Ramos (cell line): ENCODE measurements around the gene XK.

ENCODE experiments used
- in situ Hi-C: fragments of 300-500 bp; cut with MboI; formaldehyde crosslinking; loops from one replicate; pipeline ENCODE4 v1.14.3; 2022; ENCODE audit warnings: low sequenced_read_pairs; ENCODE audit not compliant: unreplicated experiment

The XK gene

GRCh38 chrX:37746951-37747350 lies 61.4 kb downstream of the XK start:
- in situ Hi-C loops = loop anchor here (25.0 kb wide), 1 partner anchor 415 kb away; no protein-coding TSS in a partner anchor

- in situ Hi-C loops = loop anchor here (5.0 to 25.0 kb wide), 2 partner anchors 70 to 1060 kb away; partner anchors contain the start of gene MID1IP1
Measured at GRCh38 chrX:37752281-37752680, 66.7 kb downstream of the XK start.

- in situ Hi-C loops = loop anchor here (5.0 to 25.0 kb wide), 2 partner anchors 69 to 1059 kb away; partner anchors contain the start of gene MID1IP1
Measured at GRCh38 chrX:37752936-37753335, 67.3 kb downstream of the XK start.

- in situ Hi-C loops = loop anchor here (5.0 to 25.0 kb wide), 2 partner anchors 69 to 1059 kb away; partner anchors contain the start of gene MID1IP1
Measured at GRCh38 chrX:37753384-37753783, 67.8 kb downstream of the XK start.

GRCh38 chrX:37754516-37754915 lies 68.9 kb downstream of the XK start:
- in situ Hi-C loops = loop anchor here (5.0 to 25.0 kb wide), 2 partner anchors 68 to 1058 kb away; partner anchors contain the start of gene MID1IP1

GRCh38 chrX:37755025-37755424 lies 69.4 kb downstream of the XK start:
- in situ Hi-C loops = loop anchor here (25.0 kb wide), 1 partner anchor 1057 kb away; the partner anchor contains the start of gene MID1IP1

GRCh38 chrX:37757082-37757481 lies 71.5 kb downstream of the XK start:
- in situ Hi-C loops = loop anchor here (25.0 kb wide), 1 partner anchor 1055 kb away; the partner anchor contains the start of gene MID1IP1

GRCh38 chrX:37759351-37759750 lies 73.8 kb downstream of the XK start:
- in situ Hi-C loops = loop anchor here (25.0 kb wide), 1 partner anchor 1053 kb away; the partner anchor contains the start of gene MID1IP1

- in situ Hi-C loops = loop anchor here (25.0 kb wide), 1 partner anchor 1052 kb away; the partner anchor contains the start of gene MID1IP1
Measured at GRCh38 chrX:37759878-37760418, 74.4 kb downstream of the XK start.

GRCh38 chrX:37763400-37763799 lies 77.8 kb downstream of the XK start:
- in situ Hi-C loops = loop anchor here (25.0 kb wide), 1 partner anchor 1049 kb away; the partner anchor contains the start of gene MID1IP1

GRCh38 chrX:37765507-37765906 lies 79.9 kb downstream of the XK start:
- in situ Hi-C loops = loop anchor here (25.0 kb wide), 1 partner anchor 1047 kb away; the partner anchor contains the start of gene MID1IP1

GRCh38 chrX:37767430-37767829 lies 81.8 kb downstream of the XK start:
- in situ Hi-C loops = loop anchor here (25.0 kb wide), 1 partner anchor 1045 kb away; the partner anchor contains the start of gene MID1IP1

- in situ Hi-C loops = loop anchor here (25.0 kb wide), 1 partner anchor 1043 kb away; the partner anchor contains the start of gene MID1IP1
Measured at GRCh38 chrX:37768866-37769265, 83.3 kb downstream of the XK start.

GRCh38 chrX:37776283-37776986 lies 90.8 kb downstream of the XK start:
- in situ Hi-C loops = no loop called here

- in situ Hi-C loops = no loop called here
Measured at GRCh38 chrX:37776987-37777325, 91.4 kb downstream of the XK start.

GRCh38 chrX:37779857-37780256 lies 94.3 kb downstream of the XK start, which contains the start of gene CYBB:
Gene CYBB, plus strand, starts transcription at chrX:37780059. Its CDS starts 19 bp downstream, at chrX:37780078.
- in situ Hi-C loops = no loop called here

GRCh38 chrX:37781081-37781480 lies 95.5 kb downstream of the XK start:
- in situ Hi-C loops = no loop called here
